HCT116 (cell line): ENCODE measurements around the gene LSM7. TPM values are rescaled to one million over a fixed set of nuclear protein-coding genes. Genes with fewer than 3 reads are reported as not detected.

Experiments
- ATAC-seq: fragments of 200-7000 bp; cut with Tn5 transposase; 2 replicates; pipeline ENCODE4 v1.9.1; 2020; ENCODE audit warnings: mild to moderate bottlenecking, moderate library complexity
- BruUV-seq: library from RNA; stranded (reverse); fragments of 400-500 nt; replicated peaks from 2 replicates; lab custom pipeline; 2021; lab: Mats Ljungman, UMichigan
- CTCF ChIA-PET: fragments of 300-600 bp; sonication (Branson Sonifier 250); formaldehyde crosslinking; loops from one replicate; lab custom pipeline; 2021; ENCODE audit warnings: antibody characterized with exemption; lab: Charles Lee
- POLR2A ChIA-PET: fragments of 300-600, 350-600 bp; sonication (Branson Sonifier 250); formaldehyde crosslinking; loops from one replicate; lab custom pipeline; 2021; ENCODE audit warnings: antibody characterized with exemption; lab: Charles Lee
- RAD21 ChIA-PET, 2 experiments: fragments of 300-600 bp; sonication (Branson Sonifier 250); formaldehyde crosslinking; loops; one replicate each; lab custom pipeline; 2023; ENCODE audit warnings: low total read pairs in 2 of 2; ENCODE audit not compliant: uncharacterized antibody in 2 of 2, unreplicated experiment in 2 of 2, low non-redundant PET in 1 of 2; lab: Charles Lee
- DNase-seq: peaks from one replicate; pipeline ENCODE4 v3.0.0-alpha.2; 2010; ENCODE audit warnings: low read depth, low spot score
- H2AFZ ChIP-seq: fragments of 200-600 bp; shearing (Covaris generic), sonication (generic); 2 replicates; pipeline ENCODE4 v1.6.1; 2017; ENCODE audit warnings: low read depth, mixed run types, mixed read lengths, antibody characterized with exemption, low read length; ENCODE audit not compliant: poor library complexity, severe bottlenecking
- H3K27ac ChIP-seq: 2 replicates; pipeline ENCODE4 v1.5.1; 2012; ENCODE audit warnings: low read depth, low read length
- H3K27me3 ChIP-seq: fragments of 200-600 bp; sonication (generic); 2 replicates; pipeline ENCODE4 v1.6.1; 2016; ENCODE audit warnings: mixed run types, low read length, mixed read lengths; ENCODE audit not compliant: insufficient read depth
- H3K36me3 ChIP-seq, 2 experiments: fragments of 200-500 bp in 1 of 2; fragments of 200-600 bp in 1 of 2; sonication (Bioruptor generic) in 1 of 2; sonication (generic) in 1 of 2; 2 replicates each; pipeline versions ENCODE4 v1.5.1 to v1.6.1; 2014 to 2016; ENCODE audit warnings: low read length in 2 of 2, inconsistent platforms in 1 of 2, mixed read lengths in 1 of 2, mixed run types in 1 of 2; ENCODE audit not compliant: insufficient read depth in 2 of 2, control insufficient read depth in 1 of 2
- H3K4me1 ChIP-seq, 2 experiments: fragments of 200-600 bp in 1 of 2; sonication (generic) in 1 of 2; 2 replicates each; pipeline versions ENCODE4 v1.5.1 to v1.6.1; 2012 to 2017; ENCODE audit warnings: low read length in 2 of 2, inconsistent platforms in 1 of 2, mild to moderate bottlenecking in 1 of 2, mixed read lengths in 1 of 2, mixed run types in 1 of 2, moderate library complexity in 1 of 2; ENCODE audit not compliant: insufficient read depth in 2 of 2, control insufficient read depth in 1 of 2
- H3K4me2 ChIP-seq: fragments of 200-600 bp; sonication (generic); 2 replicates; pipeline ENCODE4 v1.6.1; 2017; ENCODE audit warnings: mixed run types, low read length, mixed read lengths
- H3K4me3 ChIP-seq, 2 experiments: fragments of 200-600 bp in 1 of 2; sonication (generic) in 1 of 2; replicated peaks in 1 of 2; 2 replicates each; pipeline ENCODE4 v1.5.1; 2011 to 2016; ENCODE audit warnings: low read length in 2 of 2, control low read depth in 1 of 2, low read depth in 1 of 2, mild to moderate bottlenecking in 1 of 2, mixed read lengths in 1 of 2, mixed run types in 1 of 2
- H3K79me2 ChIP-seq: fragments of 200-600 bp; sonication (generic); 2 replicates; pipeline ENCODE4 v1.6.1; 2017; ENCODE audit warnings: mild to moderate bottlenecking, mixed run types, low read length, moderate library complexity, mixed read lengths; ENCODE audit not compliant: insufficient read depth
- H3K9ac ChIP-seq: fragments of 200-600 bp; sonication (generic); 2 replicates; pipeline ENCODE4 v1.6.1; 2016; ENCODE audit warnings: low read length, mixed read lengths
- H3K9me2 ChIP-seq: fragments of 200-600 bp; sonication (generic), shearing (Covaris generic); 2 replicates; pipeline ENCODE4 v1.6.1; 2017; ENCODE audit warnings: mixed run types, mild to moderate bottlenecking, moderate library complexity; ENCODE audit not compliant: insufficient read depth
- H3K9me3 ChIP-seq, 2 experiments: fragments of 200-500 bp in 1 of 2; fragments of 200-600 bp in 1 of 2; sonication (Bioruptor generic) in 1 of 2; sonication (generic) in 1 of 2; 2 replicates each; pipeline ENCODE4 v1.6.1; 2014 to 2017; ENCODE audit warnings: low read length in 2 of 2, mixed read lengths in 2 of 2, inconsistent platforms in 1 of 2, low read depth in 1 of 2, mild to moderate bottlenecking in 1 of 2, mixed run types in 1 of 2, moderate library complexity in 1 of 2; ENCODE audit not compliant: control insufficient read depth in 1 of 2, insufficient read depth in 1 of 2
- H4K20me1 ChIP-seq: fragments of 200-600 bp; sonication (generic), shearing (Covaris generic); 2 replicates; pipeline ENCODE4 v1.6.1; 2017; ENCODE audit warnings: mixed run types, mild to moderate bottlenecking, moderate library complexity; ENCODE audit not compliant: insufficient read depth
- EZH2phosphoT487 ChIP-seq: fragments of 200-600 bp; IDR thresholded peaks from 2 replicates; pipeline ENCODE4 v1.6.1; 2018; ENCODE audit warnings: antibody characterized with exemption, borderline replicate concordance
- POLR2A ChIP-seq: IDR thresholded peaks from 2 replicates; pipeline ENCODE4 v1.7.0; 2011; ENCODE audit warnings: borderline replicate concordance; ENCODE audit not compliant: insufficient read depth, insufficient read length; ENCODE audit errors: extremely low read depth
- POLR2AphosphoS5 ChIP-seq: IDR thresholded peaks from 2 replicates; pipeline ENCODE4 v1.6.1; 2011; ENCODE audit warnings: mild to moderate bottlenecking, low read depth, low read length, moderate library complexity
- SP1 ChIP-seq: IDR thresholded peaks from 2 replicates; pipeline ENCODE4 v1.6.1; 2012; ENCODE audit warnings: low read depth
- SRF ChIP-seq: IDR thresholded peaks from 2 replicates; pipeline ENCODE4 v1.6.1; 2012; ENCODE audit warnings: low read depth
- TCF7L2 ChIP-seq: IDR thresholded peaks from 2 replicates; pipeline ENCODE4 v1.7.0; 2011; ENCODE audit warnings: borderline replicate concordance, inconsistent platforms; ENCODE audit not compliant: insufficient read depth, insufficient read length; ENCODE audit errors: extremely low read depth
- YY1 ChIP-seq: IDR thresholded peaks from 2 replicates; pipeline ENCODE4 v1.6.1; 2011; ENCODE audit warnings: low read length, low read depth, moderate library complexity, mild to moderate bottlenecking; ENCODE audit not compliant: insufficient replicate concordance; ENCODE audit errors: extremely low read depth
- ZFX ChIP-seq: fragments of 450-650 bp; IDR thresholded peaks from 2 replicates; pipeline ENCODE4 v1.6.1; 2017
- intact Hi-C: fragments of 100-400 bp; cut with micrococcal nuclease; formaldehyde crosslinking; loops from 2 replicates; pipeline ENCODE4 v1.10.0; 2022
- total RNA-seq: library from RNA; stranded (reverse); gene quantifications from one replicate; pipeline ENCODE4 v1.2.1, GENCODE V29; 2021; ENCODE audit not compliant: unreplicated experiment

Gene LSM7
- total RNA-seq, 1 experiment from 2014 or later = 190 TPM

GRCh38 chr19:2375353-2376121 lies 47.2 kb upstream of the LSM7 start:
- intact Hi-C loops = no loop called here
- peaks cover under 1 to 5% of the 10 kb centered on the region in 2 experiments; a peak in 2 of 4 replicates for H3K9me3 ChIP-seq
- no peaks in the 10 kb centered on the region for H4K20me1 ChIP-seq
- H3K9me2 ChIP-seq = no peaks in the 10 kb centered on the region
- peaks cover 4 to 23% of the 10 kb centered on the region in 2 experiments; a peak in 3 of 4 replicates for H3K4me1 ChIP-seq
- no peaks in the 10 kb centered on the region for H3K36me3 ChIP-seq
- no peaks in the 10 kb centered on the region for H3K27me3 ChIP-seq
- H3K4me3 ChIP-seq = no peak overlapping the region
- ChIA-PET POLR2A (no interaction called here), RAD21 (no interaction called here), CTCF (no interaction called here)
- no peaks in the 10 kb centered on the region for H3K79me2 ChIP-seq
- H2AFZ ChIP-seq = no peak overlapping the region
- H3K4me2 ChIP-seq = peak overlapping the region; percentile 32; the same call in 1 of the 2 replicates
- BruUV-seq = no TSS peak
- H3K27ac ChIP-seq = no peak overlapping the region
- ATAC-seq (peak; percentile 72), DNase-seq (no peak)
- H3K9ac ChIP-seq = no peak overlapping the region
- TF ChIP-seq EZH2phosphoT487 (no peak), SP1 (peak; percentile 16; the same call in 1 of the 2 replicates)

DNA sequence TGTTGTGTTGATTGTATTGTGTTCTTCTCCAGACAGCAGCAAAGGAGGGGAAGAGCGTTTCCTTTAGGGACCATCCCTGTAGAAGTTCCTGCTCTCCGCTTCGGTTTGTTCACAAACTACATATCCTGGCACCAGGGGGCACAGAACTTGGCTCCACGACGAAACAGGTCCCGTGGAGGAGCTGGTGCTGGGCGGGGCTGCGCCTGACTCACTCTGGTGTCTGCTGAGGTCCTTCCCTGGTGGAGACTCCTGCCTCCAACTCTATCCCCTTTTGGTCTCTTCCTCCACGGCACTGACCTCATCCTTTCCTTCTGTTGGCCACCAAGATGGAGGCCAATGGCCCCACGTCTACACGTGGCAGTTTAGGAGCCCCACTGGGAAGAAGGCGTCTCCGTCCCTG lies 46.4 kb upstream of the LSM7 start:
- ChIA-PET RAD21 (no interaction called here), POLR2A (no interaction called here), CTCF (no interaction called here)
- Histone ChIP-seq H3K9ac (no peak overlapping the region), H3K4me2 (peak overlapping the region; percentile 32), H3K27me3 (no peaks in the 10 kb centered on the region), H3K36me3 (no peaks in the 10 kb centered on the region), H3K4me1 (peaks cover 4 to 23% of the 10 kb centered on the region in 2 experiments; a peak in 3 of 4 replicates), H3K27ac (no peak overlapping the region), H3K9me2 (no peaks in the 10 kb centered on the region), H3K9me3 (peaks cover 0 to 4% of the 10 kb centered on the region in 2 experiments; a peak in 2 of 4 replicates), H2AFZ (no peak overlapping the region), H4K20me1 (no peaks in the 10 kb centered on the region), H3K4me3 (no peak overlapping the region), H3K79me2 (no peaks in the 10 kb centered on the region)
- DNase-seq = no peak
- BruUV-seq = no TSS peak
- TF ChIP-seq SRF (no peak), POLR2A (no peak), ZFX (no peak), YY1 (no peak), TCF7L2 (no peak), POLR2AphosphoS5 (no peak)
- peak; percentile 64 for ATAC-seq
- intact Hi-C loops = no loop called here
